Measurements from ENCODE around the gene MZF1.

GRCh38 chr19:58535857-58536256 lies 37.3 kb downstream of the MZF1 start:
- no peak for TF ChIP-seq CTCF (IDR thresholded peaks at IDR 0.05)
- TF ChIP-seq POLR2A (IDR thresholded peaks at IDR 0.05): no peak
